ENCODE results near the gene ARHGEF16.

ARHGEF16 gene

GRCh38 chr1:3459051-3459908 lies 4.8 kb downstream of the ARHGEF16 start:
- Histone ChIP-seq H3K27ac (ENCODE audit: low read depth, low read length) (no peak overlapping the region), H3K27me3 (ENCODE audit: control insufficient read depth, insufficient read depth, low read length) (no peaks in the 10 kb centered on the region), H3K4me3 (ENCODE audit: low read depth, low read length) (no peak overlapping the region), H3K9ac (ENCODE audit: low read depth, low read length) (no peak overlapping the region), H3K9me3 (ENCODE audit: control insufficient read depth, insufficient read depth, low read length) (no peaks in the 10 kb centered on the region), H3K4me1 (ENCODE audit: control insufficient read depth, insufficient read depth, low read length) (peaks cover 8% of the 10 kb centered on the region), H3K36me3 (ENCODE audit: control insufficient read depth, insufficient read depth, low read length) (peaks cover 21% of the 10 kb centered on the region)

- Histone ChIP-seq H3K4me1 (ENCODE audit: control insufficient read depth, insufficient read depth, low read length) (peaks cover 8% of the 10 kb centered on the region), H3K36me3 (ENCODE audit: control insufficient read depth, insufficient read depth, low read length) (peaks cover 26% of the 10 kb centered on the region), H3K9ac (ENCODE audit: low read depth, low read length) (no peak overlapping the region), H3K27me3 (ENCODE audit: control insufficient read depth, insufficient read depth, low read length) (no peaks in the 10 kb centered on the region), H3K4me3 (ENCODE audit: low read depth, low read length) (no peak overlapping the region), H3K27ac (ENCODE audit: low read depth, low read length) (peak overlapping the region; percentile 40), H3K9me3 (ENCODE audit: control insufficient read depth, insufficient read depth, low read length) (no peaks in the 10 kb centered on the region)
Observed at GRCh38 chr1:3459940-3460671, 5.6 kb downstream of the ARHGEF16 start.

GRCh38 chr1:3460672-3461131 lies 6.2 kb downstream of the ARHGEF16 start:
- Histone ChIP-seq H3K36me3 (ENCODE audit: control insufficient read depth, insufficient read depth, low read length) (peaks cover 26% of the 10 kb centered on the region), H3K9ac (ENCODE audit: low read depth, low read length) (no peak overlapping the region), H3K27ac (ENCODE audit: low read depth, low read length) (peak overlapping the region; percentile 40), H3K4me1 (ENCODE audit: control insufficient read depth, insufficient read depth, low read length) (peaks cover 5% of the 10 kb centered on the region), H3K27me3 (ENCODE audit: control insufficient read depth, insufficient read depth, low read length) (no peaks in the 10 kb centered on the region), H3K4me3 (ENCODE audit: low read depth, low read length) (no peak overlapping the region), H3K9me3 (ENCODE audit: control insufficient read depth, insufficient read depth, low read length) (no peaks in the 10 kb centered on the region)

- H3K9me3 ChIP-seq (ENCODE audit: control insufficient read depth, insufficient read depth, low read length): no peaks in the 10 kb centered on the region
- no peak overlapping the region for H3K27ac ChIP-seq (ENCODE audit: low read depth, low read length)
- no peak overlapping the region for H3K4me3 ChIP-seq (ENCODE audit: low read depth, low read length)
- H3K36me3 ChIP-seq (ENCODE audit: control insufficient read depth, insufficient read depth, low read length): peaks cover 26% of the 10 kb centered on the region
- H3K27me3 ChIP-seq (ENCODE audit: control insufficient read depth, insufficient read depth, low read length): no peaks in the 10 kb centered on the region
- H3K4me1 ChIP-seq (ENCODE audit: control insufficient read depth, insufficient read depth, low read length): no peaks in the 10 kb centered on the region
- no peak overlapping the region for H3K9ac ChIP-seq (ENCODE audit: low read depth, low read length)
Observed at GRCh38 chr1:3461238-3461933, 6.9 kb downstream of the ARHGEF16 start.

GRCh38 chr1:3461934-3462275 lies 7.4 kb downstream of the ARHGEF16 start:
- Histone ChIP-seq H3K27me3 (ENCODE audit: control insufficient read depth, insufficient read depth, low read length) (no peaks in the 10 kb centered on the region), H3K9ac (ENCODE audit: low read depth, low read length) (no peak overlapping the region), H3K9me3 (ENCODE audit: control insufficient read depth, insufficient read depth, low read length) (no peaks in the 10 kb centered on the region), H3K4me1 (ENCODE audit: control insufficient read depth, insufficient read depth, low read length) (no peaks in the 10 kb centered on the region), H3K36me3 (ENCODE audit: control insufficient read depth, insufficient read depth, low read length) (peaks cover 26% of the 10 kb centered on the region), H3K4me3 (ENCODE audit: low read depth, low read length) (no peak overlapping the region), H3K27ac (ENCODE audit: low read depth, low read length) (no peak overlapping the region)

GRCh38 chr1:3462356-3463012 lies 8.0 kb downstream of the ARHGEF16 start:
- peaks cover 26% of the 10 kb centered on the region for H3K36me3 ChIP-seq (ENCODE audit: control insufficient read depth, insufficient read depth, low read length)
- no peaks in the 10 kb centered on the region for H3K4me1 ChIP-seq (ENCODE audit: control insufficient read depth, insufficient read depth, low read length)
- no peaks in the 10 kb centered on the region for H3K9me3 ChIP-seq (ENCODE audit: control insufficient read depth, insufficient read depth, low read length)
- no peak overlapping the region for H3K9ac ChIP-seq (ENCODE audit: low read depth, low read length)
- no peak overlapping the region for H3K4me3 ChIP-seq (ENCODE audit: low read depth, low read length)
- H3K27me3 ChIP-seq (ENCODE audit: control insufficient read depth, insufficient read depth, low read length): no peaks in the 10 kb centered on the region
- H3K27ac ChIP-seq (ENCODE audit: low read depth, low read length): no peak overlapping the region

GRCh38 chr1:3463013-3463385 lies 8.5 kb downstream of the ARHGEF16 start:
- Histone ChIP-seq H3K27ac (ENCODE audit: low read depth, low read length) (no peak overlapping the region), H3K4me1 (ENCODE audit: control insufficient read depth, insufficient read depth, low read length) (no peaks in the 10 kb centered on the region)

GRCh38 chr1:3463408-3463863 lies 9.0 kb downstream of the ARHGEF16 start:
- Histone ChIP-seq H3K9ac (ENCODE audit: low read depth, low read length) (no peak overlapping the region), H3K9me3 (ENCODE audit: control insufficient read depth, insufficient read depth, low read length) (no peaks in the 10 kb centered on the region), H3K36me3 (ENCODE audit: control insufficient read depth, insufficient read depth, low read length) (peaks cover 22% of the 10 kb centered on the region), H3K4me1 (ENCODE audit: control insufficient read depth, insufficient read depth, low read length) (no peaks in the 10 kb centered on the region), H3K27me3 (ENCODE audit: control insufficient read depth, insufficient read depth, low read length) (no peaks in the 10 kb centered on the region), H3K27ac (ENCODE audit: low read depth, low read length) (no peak overlapping the region), H3K4me3 (ENCODE audit: low read depth, low read length) (no peak overlapping the region)

More at GRCh38 chr1:3463013-3463385, 8.5 kb downstream of the ARHGEF16 start:
- H3K36me3 ChIP-seq (ENCODE audit: control insufficient read depth, insufficient read depth, low read length): peaks cover 26% of the 10 kb centered on the region
- no peaks in the 10 kb centered on the region for H3K9me3 ChIP-seq (ENCODE audit: control insufficient read depth, insufficient read depth, low read length)
- no peak overlapping the region for H3K9ac ChIP-seq (ENCODE audit: low read depth, low read length)
- no peaks in the 10 kb centered on the region for H3K27me3 ChIP-seq (ENCODE audit: control insufficient read depth, insufficient read depth, low read length)
- no peak overlapping the region for H3K4me3 ChIP-seq (ENCODE audit: low read depth, low read length)

- H3K36me3 ChIP-seq (ENCODE audit: control insufficient read depth, insufficient read depth, low read length): peaks cover 21% of the 10 kb centered on the region
- no peak overlapping the region for H3K9ac ChIP-seq (ENCODE audit: low read depth, low read length)
- no peaks in the 10 kb centered on the region for H3K27me3 ChIP-seq (ENCODE audit: control insufficient read depth, insufficient read depth, low read length)
- H3K9me3 ChIP-seq (ENCODE audit: control insufficient read depth, insufficient read depth, low read length): no peaks in the 10 kb centered on the region
- H3K27ac ChIP-seq (ENCODE audit: low read depth, low read length): no peak overlapping the region
- H3K4me1 ChIP-seq (ENCODE audit: control insufficient read depth, insufficient read depth, low read length): no peaks in the 10 kb centered on the region
- H3K4me3 ChIP-seq (ENCODE audit: low read depth, low read length): no peak overlapping the region
Observed at GRCh38 chr1:3463891-3464648, 9.6 kb downstream of the ARHGEF16 start.

- H3K4me1 ChIP-seq (ENCODE audit: control insufficient read depth, insufficient read depth, low read length): no peaks in the 10 kb centered on the region
- H3K36me3 ChIP-seq (ENCODE audit: control insufficient read depth, insufficient read depth, low read length): peaks cover 23% of the 10 kb centered on the region
- H3K9me3 ChIP-seq (ENCODE audit: control insufficient read depth, insufficient read depth, low read length): no peaks in the 10 kb centered on the region
- no peaks in the 10 kb centered on the region for H3K27me3 ChIP-seq (ENCODE audit: control insufficient read depth, insufficient read depth, low read length)
- no peak overlapping the region for H3K4me3 ChIP-seq (ENCODE audit: low read depth, low read length)
- no peak overlapping the region for H3K27ac ChIP-seq (ENCODE audit: low read depth, low read length)
- H3K9ac ChIP-seq (ENCODE audit: low read depth, low read length): no peak overlapping the region
Observed at GRCh38 chr1:3464649-3465025, 10.2 kb downstream of the ARHGEF16 start.

Measured in HUES48 (cell line).